Liver (tissue), 3 donors: ENCODE measurements around the gene MAN1C1.

Experiments
- JUND ChIP-seq, 2 donors: IDR thresholded peaks; 2 replicates each; pipeline ENCODE4 v1.6.1; 2016; ENCODE audit warnings: antibody characterized with exemption in 2 of 2
- RAD21 ChIP-seq, 2 donors: IDR thresholded peaks; 2 replicates each; pipeline ENCODE4 v1.6.1; 2016; ENCODE audit warnings: antibody characterized with exemption in 2 of 2, mild to moderate bottlenecking in 2 of 2
- TAF1 ChIP-seq: conservative IDR thresholded peaks from 2 replicates; pipeline ENCODE4 v1.6.1; 2016; ENCODE audit warnings: antibody characterized with exemption, mild to moderate bottlenecking
- TF ChIP-seq, protein P1 (sequence below): fragments of 150-350 bp; IDR thresholded peaks from 2 replicates; pipeline ENCODE4 v1.5.1; 2017; ENCODE audit warnings: improper control_type of control experiment, low read depth, low read length; ENCODE audit not compliant: missing input control
- donor health status: healthy.
- donor health status: healthy.

DNA sequence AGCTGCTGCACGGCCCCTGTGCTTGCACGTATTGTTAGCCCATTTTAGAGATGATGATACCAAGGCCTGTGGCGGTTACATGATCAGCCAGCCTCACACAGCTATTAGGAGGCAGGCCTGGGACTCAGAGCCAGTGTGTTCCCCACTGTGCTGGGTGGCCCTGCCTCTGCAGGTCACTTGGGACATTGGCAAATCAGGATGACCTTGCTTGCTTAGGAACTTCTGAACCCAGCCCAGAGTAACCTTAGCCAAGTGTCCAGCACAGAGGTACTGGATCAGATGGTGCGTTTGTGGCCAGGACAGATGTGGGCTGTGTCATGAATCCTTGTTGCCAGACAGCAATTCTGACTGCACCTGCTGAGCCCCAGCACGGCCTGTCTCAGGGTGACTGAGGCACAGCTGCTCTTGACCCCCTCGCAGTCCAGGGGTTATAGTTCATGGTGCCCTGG lies 45.0 kb upstream of the MAN1C1 start:
- TF ChIP-seq TAF1 = no peak
- TF ChIP-seq, protein P1, sequence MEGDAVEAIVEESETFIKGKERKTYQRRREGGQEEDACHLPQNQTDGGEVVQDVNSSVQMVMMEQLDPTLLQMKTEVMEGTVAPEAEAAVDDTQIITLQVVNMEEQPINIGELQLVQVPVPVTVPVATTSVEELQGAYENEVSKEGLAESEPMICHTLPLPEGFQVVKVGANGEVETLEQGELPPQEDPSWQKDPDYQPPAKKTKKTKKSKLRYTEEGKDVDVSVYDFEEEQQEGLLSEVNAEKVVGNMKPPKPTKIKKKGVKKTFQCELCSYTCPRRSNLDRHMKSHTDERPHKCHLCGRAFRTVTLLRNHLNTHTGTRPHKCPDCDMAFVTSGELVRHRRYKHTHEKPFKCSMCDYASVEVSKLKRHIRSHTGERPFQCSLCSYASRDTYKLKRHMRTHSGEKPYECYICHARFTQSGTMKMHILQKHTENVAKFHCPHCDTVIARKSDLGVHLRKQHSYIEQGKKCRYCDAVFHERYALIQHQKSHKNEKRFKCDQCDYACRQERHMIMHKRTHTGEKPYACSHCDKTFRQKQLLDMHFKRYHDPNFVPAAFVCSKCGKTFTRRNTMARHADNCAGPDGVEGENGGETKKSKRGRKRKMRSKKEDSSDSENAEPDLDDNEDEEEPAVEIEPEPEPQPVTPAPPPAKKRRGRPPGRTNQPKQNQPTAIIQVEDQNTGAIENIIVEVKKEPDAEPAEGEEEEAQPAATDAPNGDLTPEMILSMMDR = no peak
- TF ChIP-seq RAD21 (IDR thresholded peaks at IDR 0.05) = peak in 1 of 2 donors; percentile 37
- TF ChIP-seq JUND (IDR thresholded peaks at IDR 0.05) = no peak
